HUES64 (cell line): Measurements from ENCODE around the gene COL4A5.

Source experiments
- H3K27ac ChIP-seq: 2 replicates; pipeline ENCODE4 v1.7.0; 2013; ENCODE audit warnings: low read depth, low read length, inconsistent platforms
- H3K27me3 ChIP-seq: 2 replicates; pipeline ENCODE4 v1.6.1; 2013; ENCODE audit warnings: mild to moderate bottlenecking, low read length; ENCODE audit not compliant: insufficient read depth
- H3K36me3 ChIP-seq: 2 replicates; pipeline ENCODE4 v1.6.1; 2013; ENCODE audit warnings: mild to moderate bottlenecking, low read length; ENCODE audit not compliant: insufficient read depth
- H3K4me1 ChIP-seq: 2 replicates; pipeline ENCODE4 v1.6.1; 2013; ENCODE audit warnings: mild to moderate bottlenecking, low read length, moderate library complexity; ENCODE audit not compliant: insufficient read depth
- H3K4me3 ChIP-seq: 2 replicates; pipeline ENCODE4 v1.5.1; 2013; ENCODE audit warnings: mild to moderate bottlenecking, low read length, moderate library complexity
- H3K9ac ChIP-seq: 2 replicates; pipeline ENCODE4 v1.6.1; 2013; ENCODE audit warnings: mild to moderate bottlenecking, low read depth, low read length
- H3K9me3 ChIP-seq: 2 replicates; pipeline ENCODE4 v1.6.1; 2013; ENCODE audit warnings: low read depth, low read length; ENCODE audit not compliant: insufficient read depth
- WGBS: fragments of 150-250, 120-280 bp; methylation state at CpG from one replicate; pipeline ENCODE4 v1.1.7; 2013; ENCODE audit warnings: missing lambda C conversion rate; 5-methylcytosine and 5-hydroxymethylcytosine counted together

The COL4A5 gene

DNA sequence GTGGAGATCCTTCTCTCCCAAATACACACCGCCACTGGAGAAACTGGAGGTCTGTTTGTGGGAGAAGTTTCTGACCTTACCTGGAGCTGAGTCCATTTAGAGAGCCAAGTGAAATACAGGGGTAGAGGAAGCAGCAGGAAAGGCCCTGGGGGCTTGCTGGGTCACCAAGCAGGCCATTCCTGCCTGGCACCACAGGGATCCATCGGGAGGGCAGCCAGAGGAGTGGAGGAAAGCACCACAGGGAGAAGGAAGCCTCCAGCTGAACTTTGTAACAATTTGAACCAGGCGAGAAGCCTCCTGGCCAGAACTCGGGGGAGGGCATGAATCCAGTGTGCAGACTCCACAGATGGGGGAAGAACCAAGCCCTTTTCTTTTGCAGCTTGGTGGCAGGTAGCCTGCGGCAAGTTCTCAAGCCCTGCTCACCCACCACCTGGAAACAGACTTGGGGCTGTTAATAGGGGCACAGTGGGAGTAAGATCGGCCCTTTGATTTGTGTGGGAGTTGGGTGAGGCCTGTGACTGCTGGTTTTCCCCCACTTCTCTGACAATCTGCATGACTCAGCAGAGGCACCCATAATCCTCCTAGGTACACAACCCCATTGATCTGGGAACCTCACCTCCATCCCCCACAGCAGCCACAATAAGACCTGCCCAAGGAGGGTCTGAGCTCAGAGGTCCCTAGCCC is 202.1 kb downstream of the COL4A5 start:
- 99% methylated on average over 4 of the region's 6 CpGs for WGBS
- H3K9me3 ChIP-seq: peaks cover 6% of the 10 kb centered on the region; the same call in 1 of the 2 replicates
- H3K4me3 ChIP-seq: no peak overlapping the region
- no peaks in the 10 kb centered on the region for H3K4me1 ChIP-seq
- H3K9ac ChIP-seq: no peak overlapping the region
- no peaks in the 10 kb centered on the region for H3K27me3 ChIP-seq
- no peak overlapping the region for H3K27ac ChIP-seq
- peaks cover 6% of the 10 kb centered on the region; the same call in 1 of the 2 replicates for H3K36me3 ChIP-seq

DNA sequence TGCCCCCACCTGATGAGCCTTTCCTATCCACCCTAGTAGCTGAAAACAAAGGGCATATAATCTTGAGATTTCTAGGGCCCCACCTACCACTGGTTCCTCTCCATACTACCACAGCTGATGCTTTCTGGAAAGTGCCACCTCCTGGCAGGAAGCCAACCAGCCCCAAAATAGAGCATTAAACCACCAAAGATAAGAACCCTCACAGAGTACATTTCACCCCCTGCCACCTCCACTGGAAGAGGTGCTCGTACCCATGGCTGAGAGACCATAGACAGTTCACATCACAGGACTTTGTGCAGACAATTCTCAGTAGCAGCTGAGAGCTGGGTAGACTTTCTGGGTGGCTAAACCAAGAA is 202.6 kb downstream of the COL4A5 start:
- H3K4me1 ChIP-seq: no peaks in the 10 kb centered on the region
- H3K27ac ChIP-seq: no peak overlapping the region
- H3K4me3 ChIP-seq: no peak overlapping the region
- H3K36me3 ChIP-seq: peaks cover 6% of the 10 kb centered on the region; the same call in 1 of the 2 replicates
- 100% methylated on average over 1 of the region's 1 CpG for WGBS
- no peak overlapping the region for H3K9ac ChIP-seq
- H3K27me3 ChIP-seq: no peaks in the 10 kb centered on the region
- H3K9me3 ChIP-seq: peaks cover 6% of the 10 kb centered on the region; the same call in 1 of the 2 replicates

- no peaks in the 10 kb centered on the region for H3K27me3 ChIP-seq
- no peak overlapping the region for H3K27ac ChIP-seq
- WGBS: 96% methylated on average over 3 of the region's 3 CpGs
- H3K9me3 ChIP-seq: no peaks in the 10 kb centered on the region
- H3K4me3 ChIP-seq: no peak overlapping the region
- no peak overlapping the region for H3K9ac ChIP-seq
- H3K4me1 ChIP-seq: no peaks in the 10 kb centered on the region
- H3K36me3 ChIP-seq: peaks cover 9% of the 10 kb centered on the region; the same call in 1 of the 2 replicates
These were observed 225.1 kb downstream of the COL4A5 start for GRCh38 chrX:108664701-108665100.

- Histone ChIP-seq H3K36me3 (peaks cover 9% of the 10 kb centered on the region; the same call in 1 of the 2 replicates), H3K4me1 (no peaks in the 10 kb centered on the region; the same call in 1 of the 2 replicates), H3K27ac (no peak overlapping the region), H3K27me3 (no peaks in the 10 kb centered on the region), H3K9me3 (no peaks in the 10 kb centered on the region), H3K4me3 (no peak overlapping the region), H3K9ac (no peak overlapping the region)
- no CpG with 5 or more reads among the region's 1 CpG for WGBS
These were observed 226.5 kb downstream of the COL4A5 start for GRCh38 chrX:108666101-108666500.

DNA sequence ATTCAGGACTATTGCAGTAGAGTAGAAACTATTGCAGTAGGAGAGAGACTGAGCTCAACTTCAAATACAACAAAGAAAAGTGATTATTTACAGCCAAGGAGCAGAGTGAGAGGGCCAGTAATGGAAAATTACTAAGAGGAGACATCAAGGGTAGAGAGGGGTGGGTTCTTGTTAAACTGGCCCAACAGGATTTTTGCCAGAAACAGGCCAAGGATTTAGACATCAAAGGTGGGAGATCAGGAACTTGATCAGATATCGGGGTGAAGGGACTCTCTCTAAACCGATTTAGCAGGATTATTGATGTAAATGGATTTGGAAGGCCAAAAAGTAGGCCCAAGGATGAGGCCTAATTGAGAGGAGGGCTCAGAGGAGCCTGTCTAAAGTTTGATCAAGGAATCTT is 231.9 kb downstream of the COL4A5 start:
- no peak overlapping the region for H3K4me3 ChIP-seq
- no peak overlapping the region for H3K9ac ChIP-seq
- WGBS: 90% methylated on average over 2 of the region's 2 CpGs
- H3K36me3 ChIP-seq: peaks cover 9% of the 10 kb centered on the region; the same call in 1 of the 2 replicates
- H3K4me1 ChIP-seq: peaks cover 13% of the 10 kb centered on the region
- no peak overlapping the region for H3K27ac ChIP-seq
- no peaks in the 10 kb centered on the region for H3K27me3 ChIP-seq
- no peaks in the 10 kb centered on the region for H3K9me3 ChIP-seq

DNA sequence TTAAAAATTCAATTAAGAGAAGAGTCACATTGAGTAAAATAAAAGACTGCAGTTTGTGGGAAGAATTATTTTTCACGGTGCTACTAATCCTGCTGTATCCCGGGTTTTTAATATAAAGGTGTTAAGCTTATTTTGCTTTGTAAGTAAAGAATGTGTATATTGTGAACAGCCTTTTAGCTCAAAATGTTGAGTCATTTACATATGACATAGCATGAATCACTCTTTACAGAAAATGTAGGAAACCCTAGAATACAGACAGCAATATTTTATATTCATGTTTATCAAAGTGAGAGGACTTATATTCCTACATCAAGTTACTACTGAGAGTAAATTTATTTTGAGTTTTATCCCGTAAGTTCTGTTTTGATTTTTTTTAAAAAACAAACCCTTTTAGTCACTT is 257.1 kb downstream of the COL4A5 start:
- H3K27ac ChIP-seq: no peak overlapping the region
- H3K4me3 ChIP-seq: no peak overlapping the region
- 92% methylated on average over 2 of the region's 3 CpGs for WGBS
- no peak overlapping the region for H3K9ac ChIP-seq
- H3K9me3 ChIP-seq: no peaks in the 10 kb centered on the region
- H3K4me1 ChIP-seq: no peaks in the 10 kb centered on the region
- H3K36me3 ChIP-seq: peaks cover 22% of the 10 kb centered on the region
- no peaks in the 10 kb centered on the region for H3K27me3 ChIP-seq

DNA sequence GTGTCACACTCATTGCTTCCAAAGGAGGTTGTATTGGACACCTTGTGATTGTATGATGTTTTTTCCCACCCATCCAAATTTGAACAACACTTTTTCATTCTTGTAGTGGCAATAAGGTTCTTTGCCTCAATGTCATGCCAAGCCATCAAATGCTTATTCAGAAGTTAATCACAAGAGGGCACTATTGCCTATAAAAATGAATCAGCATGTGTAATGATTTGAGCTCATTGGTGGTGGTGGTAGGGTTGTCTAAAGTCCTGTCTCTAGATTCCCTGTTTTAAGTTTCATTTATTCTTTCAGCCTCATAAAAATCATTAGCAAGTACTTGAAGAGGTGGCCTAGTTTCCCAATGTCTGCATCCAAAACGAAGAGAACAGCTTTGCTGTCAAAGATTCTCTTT is 259.7 kb downstream of the COL4A5 start:
- Histone ChIP-seq H3K4me1 (no peaks in the 10 kb centered on the region), H3K36me3 (peaks cover 11% of the 10 kb centered on the region; the same call in 1 of the 2 replicates), H3K4me3 (no peak overlapping the region), H3K9me3 (no peaks in the 10 kb centered on the region), H3K27me3 (no peaks in the 10 kb centered on the region), H3K9ac (no peak overlapping the region), H3K27ac (no peak overlapping the region)
- 67% methylated on average over 1 of the region's 1 CpG for WGBS

DNA sequence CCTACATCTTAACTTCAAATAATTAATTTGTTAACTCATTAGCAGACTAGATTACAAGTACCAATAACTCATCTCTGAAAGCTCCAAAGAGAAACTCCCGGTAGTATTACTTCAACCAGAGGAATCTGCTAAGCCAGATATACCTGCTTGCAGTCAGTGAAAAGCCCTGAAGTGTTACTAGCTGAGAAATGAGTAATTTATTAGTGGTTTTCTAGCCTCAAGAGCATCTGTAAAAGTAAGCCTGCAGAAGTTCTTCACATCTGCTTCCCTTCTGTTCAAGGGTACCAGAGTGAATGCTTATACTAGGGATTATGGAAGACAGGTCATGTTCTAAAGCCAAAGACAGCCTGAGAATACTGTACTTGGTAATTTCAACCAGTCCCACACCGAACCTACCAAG is 262.0 kb downstream of the COL4A5 start:
- Histone ChIP-seq H3K4me3 (no peak overlapping the region), H3K9ac (no peak overlapping the region), H3K27ac (no peak overlapping the region), H3K4me1 (no peaks in the 10 kb centered on the region), H3K9me3 (no peaks in the 10 kb centered on the region), H3K27me3 (no peaks in the 10 kb centered on the region), H3K36me3 (no peaks in the 10 kb centered on the region)
- 93% methylated on average over 2 of the region's 2 CpGs for WGBS

DNA sequence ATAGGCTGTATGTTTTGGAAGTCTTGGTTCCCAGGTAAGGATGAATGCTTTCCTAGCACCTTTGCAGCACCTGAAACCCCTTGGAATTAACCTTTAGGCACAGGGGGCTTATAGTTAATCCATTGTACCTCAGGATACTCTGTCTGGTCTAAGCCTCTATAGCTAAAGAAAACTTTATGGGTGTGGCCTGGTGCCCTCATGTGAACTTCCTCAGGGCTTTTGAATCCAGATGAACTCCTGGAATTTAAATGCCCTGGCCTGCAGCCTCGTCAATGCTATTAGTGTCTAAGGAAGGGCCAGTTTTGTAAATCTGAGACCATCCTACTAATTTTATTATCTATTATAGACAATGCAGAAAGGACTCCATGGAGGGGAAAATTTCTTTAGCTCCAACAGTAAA is 262.9 kb downstream of the COL4A5 start:
- Histone ChIP-seq H3K9ac (no peak overlapping the region), H3K27me3 (no peaks in the 10 kb centered on the region), H3K4me1 (no peaks in the 10 kb centered on the region), H3K4me3 (no peak overlapping the region), H3K27ac (no peak overlapping the region), H3K9me3 (no peaks in the 10 kb centered on the region), H3K36me3 (no peaks in the 10 kb centered on the region)
- WGBS: 67% methylated on average over 1 of the region's 1 CpG

GRCh38 chrX:108704839-108705238 is 265.2 kb downstream of the COL4A5 start:
- Histone ChIP-seq H3K9ac (no peak overlapping the region), H3K4me1 (no peaks in the 10 kb centered on the region), H3K27ac (no peak overlapping the region), H3K9me3 (no peaks in the 10 kb centered on the region), H3K36me3 (no peaks in the 10 kb centered on the region), H3K4me3 (no peak overlapping the region), H3K27me3 (no peaks in the 10 kb centered on the region)
- WGBS: 90% methylated on average over 2 of the region's 2 CpGs

DNA sequence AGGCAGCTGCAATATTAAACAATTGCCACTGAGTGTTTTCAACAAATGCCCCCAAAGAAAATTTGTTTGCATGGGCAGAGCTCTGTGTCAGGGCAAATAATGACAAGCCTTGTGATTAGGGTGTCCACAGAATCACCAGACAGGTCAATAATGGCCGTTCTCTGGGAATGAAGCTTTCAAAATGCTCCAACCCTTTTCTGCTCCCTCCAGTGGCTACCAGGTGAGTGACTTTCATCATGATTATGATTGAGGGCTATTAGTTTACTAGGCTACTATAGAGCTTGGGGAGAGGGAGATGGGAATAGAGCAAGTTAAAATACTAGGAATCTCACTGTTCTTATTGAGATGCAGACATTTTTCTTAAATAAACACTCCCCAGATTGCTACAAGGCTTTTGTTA is 273.2 kb downstream of the COL4A5 start:
- Histone ChIP-seq H3K4me1 (peaks cover 5% of the 10 kb centered on the region), H3K9ac (no peak overlapping the region), H3K36me3 (no peaks in the 10 kb centered on the region), H3K27me3 (no peaks in the 10 kb centered on the region), H3K4me3 (no peak overlapping the region), H3K9me3 (no peaks in the 10 kb centered on the region), H3K27ac (no peak overlapping the region)
- WGBS: 100% methylated on average over 1 of the region's 1 CpG

DNA sequence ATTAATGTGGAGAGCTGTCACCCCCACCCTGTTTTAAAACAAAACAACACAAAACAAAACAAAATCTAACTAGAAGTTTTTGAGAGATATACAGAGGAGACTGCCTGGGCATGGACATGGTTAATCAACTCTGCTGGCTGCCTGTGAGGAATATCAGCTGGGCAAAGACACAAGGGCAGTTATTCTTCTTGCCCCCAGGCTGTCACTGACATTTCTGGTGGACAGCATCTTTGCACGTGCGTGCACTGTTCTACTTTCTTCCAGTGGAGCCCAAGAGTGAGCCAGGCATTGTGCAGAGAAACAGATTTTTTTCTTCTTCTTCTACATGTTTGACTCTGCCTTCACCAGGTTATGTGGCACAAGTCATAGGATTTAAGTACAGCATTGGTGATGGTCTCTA is 282.9 kb downstream of the COL4A5 start:
- Histone ChIP-seq H3K9me3 (no peaks in the 10 kb centered on the region), H3K4me3 (no peak overlapping the region), H3K27ac (no peak overlapping the region), H3K9ac (no peak overlapping the region), H3K27me3 (no peaks in the 10 kb centered on the region), H3K36me3 (peaks cover 9% of the 10 kb centered on the region; the same call in 1 of the 2 replicates), H3K4me1 (peaks cover 30% of the 10 kb centered on the region)
- WGBS: 95% methylated on average over 2 of the region's 2 CpGs
